HG03064 (cell line): ENCODE measurements around the gene ALK.

Experiments
- ATAC-seq: cut with Tn5 transposase; IDR thresholded peaks from one replicate; pipeline ENCODE4 v1.9.1; 2021; ENCODE audit warnings: low read depth; ENCODE audit not compliant: unreplicated experiment

Gene ALK

DNA sequence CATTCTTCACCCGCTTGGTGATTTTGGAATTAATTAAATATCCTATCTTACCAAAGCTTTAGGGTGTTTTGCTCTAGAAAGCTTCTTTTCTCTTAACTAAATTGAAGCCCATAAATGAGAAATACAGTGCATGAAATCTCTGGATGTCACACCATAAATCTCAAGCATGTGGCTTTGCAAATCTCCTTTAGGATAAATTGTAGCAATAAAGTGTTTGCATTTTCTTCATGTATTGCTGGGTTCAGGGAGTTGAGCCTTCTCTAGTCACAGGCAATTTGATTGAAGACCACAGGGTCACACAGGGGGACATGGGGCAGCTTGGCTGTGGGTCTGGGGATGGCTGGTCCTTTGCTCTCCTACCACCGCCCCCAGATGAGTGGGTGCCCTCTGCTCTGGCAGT lies 442.0 kb downstream of the ALK start:
- ATAC-seq, result no peak

DNA sequence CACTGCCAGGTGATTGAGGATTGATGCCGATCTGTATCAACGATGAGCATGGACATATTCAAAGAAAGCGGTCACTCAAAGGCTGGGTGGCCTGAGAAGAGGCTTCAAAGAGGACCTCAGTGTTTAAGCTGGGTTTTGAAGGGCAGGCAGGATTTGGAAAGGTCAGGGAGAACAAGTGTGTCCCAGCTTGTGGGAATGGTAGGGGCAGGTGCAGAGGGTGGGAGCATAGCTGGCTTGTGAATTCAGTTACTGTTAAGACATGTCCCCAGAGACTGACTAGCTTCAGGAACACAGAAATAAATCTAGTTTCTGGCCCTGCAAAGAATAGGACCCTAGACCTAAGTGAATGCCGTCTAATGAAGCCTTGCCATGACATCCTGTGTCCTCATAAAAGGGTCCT lies 442.7 kb downstream of the ALK start:
- no peak for ATAC-seq

DNA sequence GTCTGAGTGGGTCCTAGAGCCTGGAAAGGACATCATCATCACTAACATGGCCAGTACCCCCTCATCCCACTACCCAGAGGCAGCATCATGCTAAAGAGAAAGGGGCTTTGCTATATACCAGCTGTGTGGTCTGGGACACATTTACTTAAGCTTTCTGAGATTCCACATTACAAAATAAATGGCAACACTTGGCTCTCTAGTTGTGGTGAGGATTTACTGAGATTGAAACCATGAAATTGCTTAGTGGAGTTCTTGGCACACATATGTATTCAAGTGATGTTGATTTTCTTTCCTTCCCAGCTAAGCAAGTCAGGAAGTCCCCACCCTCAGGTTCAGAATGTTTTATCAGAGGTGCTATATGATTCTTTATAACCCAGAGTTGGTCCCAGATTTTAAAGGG lies 444.2 kb downstream of the ALK start:
- ATAC-seq, result no peak

DNA sequence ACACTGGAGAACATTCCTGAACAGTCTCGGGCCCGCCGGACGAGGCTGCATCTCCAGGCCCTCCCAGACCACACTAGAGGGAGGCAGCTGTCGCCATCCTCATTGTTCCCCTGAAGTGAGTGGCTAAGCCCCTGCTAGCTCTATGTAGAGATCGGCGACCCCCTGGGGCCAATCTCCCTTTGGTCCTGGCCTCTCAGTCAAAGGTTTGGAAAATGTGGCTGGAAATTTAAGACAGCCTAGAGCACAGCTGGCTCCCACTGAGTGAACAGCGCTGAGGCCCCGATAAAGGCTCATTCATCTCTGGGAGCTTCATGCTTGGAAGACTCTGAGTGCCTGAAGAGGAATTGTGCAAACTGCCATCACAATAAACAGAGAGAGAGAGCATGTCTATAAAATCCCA lies 445.9 kb downstream of the ALK start:
- no peak for ATAC-seq

DNA sequence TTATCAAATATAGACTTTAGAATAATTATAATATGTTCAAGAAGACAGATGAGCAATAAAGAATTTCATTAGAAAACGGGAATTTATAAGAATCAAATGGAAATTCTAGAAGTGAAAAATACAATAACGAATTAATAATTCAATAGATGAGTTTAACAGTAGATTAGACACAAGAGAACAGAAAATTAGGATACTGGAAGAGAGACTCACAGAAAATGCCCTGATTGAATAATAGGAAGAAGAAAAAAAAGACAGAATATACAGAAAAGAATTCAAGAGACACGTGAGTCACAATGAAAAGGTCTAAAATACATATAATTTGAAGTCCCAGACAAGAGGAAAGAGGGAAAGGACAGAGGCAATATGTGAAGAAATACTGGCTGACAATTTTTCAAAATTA lies 451.4 kb downstream of the ALK start:
- no peak for ATAC-seq

DNA sequence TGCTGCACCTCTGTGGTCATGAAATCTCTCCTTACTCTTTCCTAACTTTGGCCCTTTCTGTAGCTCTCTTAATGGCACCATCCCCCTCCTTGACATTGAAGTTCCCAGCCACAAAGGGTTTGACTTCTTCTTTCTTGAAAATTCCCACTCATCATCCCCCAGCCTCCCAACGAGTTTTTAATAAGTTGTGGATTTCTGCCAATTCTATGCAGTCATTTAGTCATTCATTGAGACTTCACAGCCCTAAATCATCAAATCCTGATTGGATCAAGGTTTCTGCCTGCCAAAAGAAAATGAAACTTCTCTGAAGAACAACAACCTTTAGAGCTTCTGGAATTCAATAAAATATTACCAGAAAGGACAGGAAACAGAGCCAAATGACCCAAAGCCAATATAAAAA lies 451.9 kb downstream of the ALK start:
- no peak for ATAC-seq

DNA sequence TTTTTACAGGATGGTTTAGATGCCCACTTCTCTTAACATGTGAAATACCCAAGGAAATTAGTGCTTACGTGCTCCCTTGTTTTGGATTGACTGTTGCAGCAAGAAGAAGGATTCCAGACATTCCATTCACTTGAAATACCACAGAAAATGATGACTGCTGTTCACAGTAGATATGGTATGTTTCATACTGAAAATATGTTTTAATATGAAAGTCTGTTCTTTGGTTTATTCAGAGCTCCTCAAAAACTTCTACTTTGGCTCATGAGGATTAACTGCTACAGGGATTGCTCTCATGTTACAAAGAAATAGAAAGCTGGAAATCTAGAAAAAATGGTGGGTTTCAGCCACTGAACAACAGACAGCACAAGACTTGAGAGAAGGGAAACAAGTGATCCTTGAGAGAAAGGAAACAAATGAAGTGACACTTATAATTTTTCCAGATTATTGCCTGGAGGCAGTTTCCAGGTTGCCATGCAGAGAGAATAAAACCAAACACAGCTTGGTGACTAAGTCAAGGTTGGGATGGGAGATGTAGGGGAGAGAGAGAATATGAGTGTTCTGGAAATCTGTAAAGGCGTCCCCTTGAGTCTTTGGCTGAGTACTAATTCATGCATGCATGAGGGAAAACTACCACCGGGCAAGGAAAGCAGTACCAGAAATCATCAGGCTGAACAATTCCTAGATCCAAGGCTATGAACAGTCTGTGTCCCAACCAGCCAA lies 458.0 kb downstream of the ALK start:
- no peak for ATAC-seq

DNA sequence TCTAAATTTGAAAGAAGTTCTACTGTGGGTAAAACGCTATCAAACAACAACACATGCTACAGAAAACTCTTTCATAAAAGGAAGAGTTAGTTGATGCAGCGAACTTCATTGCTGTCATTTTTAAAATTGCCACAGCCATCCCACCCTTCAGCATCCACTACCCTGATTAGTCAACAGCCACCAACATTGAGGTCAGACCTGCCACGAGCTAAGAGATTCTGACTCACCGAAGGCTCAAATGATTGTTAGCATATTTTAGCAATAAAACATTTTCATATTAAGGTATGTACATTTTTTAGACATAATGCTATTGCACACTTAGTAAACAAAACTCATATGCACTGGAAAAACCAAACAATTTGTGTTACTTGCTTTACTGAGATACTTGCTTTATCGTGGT lies 459.1 kb downstream of the ALK start:
- ATAC-seq, result no peak

DNA sequence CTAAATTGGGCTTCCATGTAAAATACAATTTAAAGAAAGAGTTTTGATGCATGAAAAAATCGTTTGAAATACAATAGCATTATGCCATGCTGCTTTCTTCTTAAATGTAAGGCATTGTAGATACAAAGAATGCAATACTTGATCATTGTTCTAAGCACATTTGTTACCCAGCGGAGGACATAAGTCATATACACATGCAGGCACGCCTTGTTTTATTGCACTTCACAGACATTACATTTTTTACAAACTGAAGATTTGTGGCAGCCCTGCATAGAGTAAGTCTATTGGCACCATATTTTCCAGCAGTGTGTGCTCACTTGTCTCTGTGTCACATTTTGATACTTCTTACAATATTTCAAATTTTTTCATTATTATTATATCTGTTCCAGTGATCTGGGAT lies 461.2 kb downstream of the ALK start:
- no peak for ATAC-seq

DNA sequence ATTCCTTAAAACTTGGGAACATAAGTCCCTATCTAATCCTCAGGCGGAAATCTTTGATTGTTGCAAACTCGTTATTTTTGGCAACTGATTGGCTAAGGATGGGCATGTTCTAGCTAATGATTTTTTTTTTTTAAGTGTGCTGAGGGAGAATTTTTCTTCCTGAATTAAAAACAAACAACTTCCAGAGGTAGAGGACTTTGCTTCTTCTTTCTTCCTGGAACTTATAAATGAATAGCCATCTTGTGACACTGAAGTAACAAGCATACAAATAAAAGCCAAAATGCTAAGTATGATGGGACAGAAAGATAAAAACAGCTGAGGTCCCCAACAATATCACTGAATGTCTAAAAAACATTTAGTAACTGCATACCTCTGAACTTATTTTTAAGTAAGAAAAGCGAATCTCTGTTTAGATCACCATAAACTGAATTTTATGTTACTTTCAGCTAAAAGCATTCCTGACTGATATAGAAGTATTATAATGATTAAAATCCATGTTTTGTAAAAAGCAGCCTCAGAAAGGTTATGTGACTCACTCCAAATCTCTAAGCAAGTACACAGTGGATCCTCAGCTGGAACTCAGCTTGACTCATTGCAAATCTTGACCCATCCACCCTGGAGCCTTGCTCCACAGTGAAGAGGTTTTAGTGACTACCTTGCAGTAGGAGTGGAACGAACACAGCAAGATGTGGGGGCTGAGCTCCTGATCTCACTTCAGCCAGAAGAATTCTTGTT lies 461.8 kb downstream of the ALK start:
- ATAC-seq, result no peak

DNA sequence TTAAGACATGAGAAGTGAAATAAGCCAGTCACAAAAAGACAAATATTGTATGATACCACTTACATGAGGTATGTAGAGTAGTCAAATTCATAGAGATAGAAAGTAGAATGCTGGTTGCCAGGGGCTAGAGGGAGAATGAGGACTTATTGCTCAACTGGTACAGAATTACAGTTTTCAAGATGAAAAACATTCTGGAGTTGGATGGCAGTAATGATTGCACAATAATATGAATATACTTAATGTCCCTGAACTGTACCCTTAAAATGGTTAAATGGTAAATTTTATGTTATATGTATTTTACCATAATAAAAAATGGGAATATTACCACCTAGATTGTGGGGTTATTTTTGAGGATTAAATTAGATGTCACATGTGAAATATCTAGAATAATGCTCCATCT lies 465.0 kb downstream of the ALK start:
- ATAC-seq, result no peak

DNA sequence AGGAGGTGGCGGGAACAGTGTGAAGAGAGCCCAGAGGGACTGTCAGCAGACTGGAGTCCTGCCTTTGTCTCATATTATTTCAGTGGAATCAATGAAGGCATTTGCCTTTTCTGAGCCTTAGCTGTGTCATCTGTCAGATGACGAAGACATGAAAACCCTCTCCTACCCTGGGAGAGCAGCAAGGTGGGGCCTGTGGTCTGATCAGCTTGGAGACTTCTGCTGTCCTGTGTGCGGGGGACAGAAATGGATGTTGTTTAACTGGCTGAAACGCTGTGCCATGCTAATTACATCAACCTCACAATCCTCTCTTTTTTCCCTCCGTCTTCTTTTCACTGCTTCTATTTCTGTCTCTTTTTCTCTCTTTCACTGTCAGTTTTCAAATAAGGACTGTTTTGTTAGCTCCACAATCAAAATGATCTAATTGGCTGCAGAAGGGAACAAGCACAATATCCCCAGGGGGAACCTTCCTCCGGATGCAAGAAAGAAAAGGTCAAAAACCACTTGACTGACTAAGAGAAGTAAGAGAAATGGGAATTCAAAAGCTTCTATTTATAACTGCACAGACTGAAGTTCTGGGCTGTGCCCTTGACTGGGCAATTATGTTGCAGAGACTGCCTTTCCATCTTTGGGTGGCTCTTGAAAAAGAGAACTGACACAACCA lies 466.1 kb downstream of the ALK start:
- ATAC-seq, result no peak

DNA sequence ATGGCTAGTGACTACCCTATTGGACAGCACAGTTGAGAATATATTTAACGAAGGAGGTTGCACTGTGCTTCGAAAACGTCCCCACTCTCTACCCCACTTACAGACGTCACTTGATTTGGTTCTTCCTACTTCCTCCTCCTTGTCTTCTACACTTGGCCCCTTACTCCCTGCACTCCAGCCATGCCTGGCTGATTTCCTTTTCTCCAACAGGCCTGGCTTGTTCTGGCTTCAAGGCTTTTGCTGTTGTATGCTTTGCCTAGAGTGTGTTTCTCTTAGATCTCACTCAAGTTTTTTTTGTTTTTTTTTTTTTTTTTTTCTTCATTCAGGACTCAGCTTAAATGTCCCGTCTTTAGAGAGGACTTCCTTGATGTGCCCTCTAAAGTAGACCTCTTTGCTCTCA lies 469.4 kb downstream of the ALK start:
- ATAC-seq, result no peak

DNA sequence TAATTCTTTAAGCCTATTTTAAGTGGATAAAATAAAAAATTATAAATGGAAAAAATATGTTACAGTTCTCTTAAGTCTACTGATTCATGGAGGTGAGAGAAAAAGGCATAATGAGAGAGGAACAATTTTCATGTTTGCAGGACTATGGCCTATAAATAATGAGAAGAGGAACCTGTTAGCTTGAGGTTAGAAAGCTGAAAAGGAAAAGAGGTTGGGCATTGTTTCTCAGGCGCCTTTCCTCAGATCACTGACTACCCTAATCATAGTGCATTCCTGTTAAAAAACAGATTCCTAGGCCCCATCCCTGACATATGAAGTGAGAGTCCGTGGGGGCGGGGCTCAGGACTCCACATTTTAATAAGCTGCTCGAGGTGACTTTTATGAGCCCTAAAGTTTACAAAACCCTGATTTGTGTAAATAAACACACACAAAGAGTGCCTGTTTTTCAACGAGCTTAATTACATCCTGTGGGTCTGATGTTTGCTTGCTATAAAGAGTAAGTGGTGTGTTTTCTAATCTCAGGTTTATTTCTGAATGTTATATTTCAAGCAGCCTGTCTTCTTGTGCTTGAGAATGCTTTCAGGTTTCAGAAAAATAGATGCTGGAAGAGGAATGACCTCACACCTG lies 470.7 kb downstream of the ALK start:
- no peak for ATAC-seq

DNA sequence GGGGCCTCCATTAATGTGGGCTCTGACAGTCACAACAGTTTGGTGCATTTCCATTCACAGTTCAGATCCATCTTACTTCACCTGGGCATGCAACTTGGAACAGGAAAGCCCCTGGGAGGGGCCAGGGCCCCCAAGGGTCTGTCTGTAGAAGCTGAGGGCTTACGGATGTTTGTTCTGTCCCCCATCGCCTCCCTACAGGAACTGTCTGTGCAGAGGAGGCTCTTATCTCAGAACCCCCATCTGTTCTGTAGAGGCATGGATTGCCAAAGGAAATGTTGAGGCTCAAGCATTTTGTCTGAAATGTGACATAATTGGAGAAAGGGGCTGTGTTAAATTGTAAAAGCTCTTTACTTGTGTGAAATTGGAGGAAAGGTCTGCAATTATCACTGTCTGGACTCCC lies 471.9 kb downstream of the ALK start:
- ATAC-seq, result no peak

DNA sequence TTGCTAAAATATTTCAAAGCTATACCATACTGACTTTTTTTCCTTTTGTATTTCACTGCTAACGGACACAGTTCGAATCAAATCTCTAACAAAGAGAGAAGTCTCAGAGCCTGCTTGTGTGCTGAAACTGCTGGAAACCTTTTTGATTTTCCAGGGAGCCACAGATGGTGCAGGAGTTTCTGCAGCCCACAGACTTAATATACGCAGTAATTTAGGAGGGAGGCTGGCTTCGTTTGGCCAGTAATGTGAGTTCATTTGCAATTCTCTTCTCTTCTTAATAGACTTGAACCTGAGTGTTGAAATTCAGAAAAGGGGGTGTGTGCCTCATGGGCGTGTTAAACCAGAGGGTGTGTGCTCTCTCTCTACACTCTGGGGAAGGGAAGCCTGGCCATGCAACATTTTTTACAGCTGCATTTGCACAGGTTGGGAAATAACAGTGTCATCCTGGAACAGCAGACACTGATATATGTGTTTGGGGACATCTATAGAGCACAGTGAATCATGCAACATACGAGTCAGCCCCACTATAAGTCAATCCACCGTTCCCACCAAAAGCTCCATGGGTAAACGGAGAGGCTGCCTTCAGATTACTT lies 473.2 kb downstream of the ALK start:
- ATAC-seq, result no peak

DNA sequence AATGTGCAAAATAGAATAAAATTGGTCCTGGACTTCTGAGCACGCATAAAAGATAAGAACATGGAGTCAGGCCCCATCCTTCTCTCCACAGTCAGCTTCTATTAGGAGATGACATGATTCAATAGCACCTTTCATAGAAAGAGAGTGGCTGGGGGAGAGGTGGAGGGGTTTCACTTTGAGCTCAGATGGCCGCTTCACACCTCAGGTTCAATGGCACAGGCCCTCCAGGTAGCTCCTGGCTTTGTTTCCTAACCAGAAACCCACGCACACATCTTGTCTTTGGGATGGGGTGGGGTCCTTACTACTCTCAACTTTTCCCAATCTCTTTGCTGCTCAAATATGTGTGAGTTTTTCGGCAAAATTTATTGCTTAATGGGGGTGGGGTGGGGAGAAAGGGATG lies 473.9 kb downstream of the ALK start:
- no peak for ATAC-seq

DNA sequence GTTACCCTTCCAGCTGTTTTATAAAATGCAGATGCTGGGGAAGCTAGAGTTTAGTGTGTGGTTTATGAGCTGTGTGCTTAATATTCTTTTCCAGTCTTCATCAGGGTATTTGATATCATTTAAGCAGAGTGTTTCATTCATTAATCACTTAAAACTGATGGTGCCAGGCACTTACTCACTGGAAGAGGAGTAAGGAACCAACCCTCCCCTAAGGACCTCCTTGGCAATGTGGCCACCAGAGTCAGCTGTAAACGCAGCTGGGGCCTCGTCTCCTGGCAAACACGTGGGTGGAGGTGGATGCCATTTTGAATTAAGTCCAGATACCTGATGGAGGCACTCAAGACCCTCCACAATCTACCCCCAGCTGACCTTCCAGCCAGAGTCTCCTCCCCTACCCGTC lies 474.5 kb downstream of the ALK start:
- no peak for ATAC-seq

DNA sequence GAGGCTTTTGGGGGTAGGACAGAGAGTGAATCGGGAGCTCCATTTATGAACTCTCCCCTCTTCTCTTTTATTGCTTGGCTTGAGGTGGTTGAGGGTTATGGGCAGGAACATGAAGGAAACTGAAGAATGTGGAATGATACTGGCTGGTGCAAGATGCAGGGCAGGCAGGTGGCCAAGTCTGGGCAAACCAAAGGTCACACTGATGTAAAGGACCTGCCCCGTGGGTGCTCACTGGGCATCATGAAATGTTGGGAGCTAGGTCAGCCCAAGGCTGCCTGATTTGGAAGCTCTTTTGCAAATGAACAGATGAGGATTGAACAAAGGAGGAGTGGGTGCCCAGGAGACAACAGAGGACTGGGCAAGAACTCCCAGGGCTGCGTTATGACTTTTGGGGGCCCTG lies 477.2 kb downstream of the ALK start:
- ATAC-seq, result no peak

DNA sequence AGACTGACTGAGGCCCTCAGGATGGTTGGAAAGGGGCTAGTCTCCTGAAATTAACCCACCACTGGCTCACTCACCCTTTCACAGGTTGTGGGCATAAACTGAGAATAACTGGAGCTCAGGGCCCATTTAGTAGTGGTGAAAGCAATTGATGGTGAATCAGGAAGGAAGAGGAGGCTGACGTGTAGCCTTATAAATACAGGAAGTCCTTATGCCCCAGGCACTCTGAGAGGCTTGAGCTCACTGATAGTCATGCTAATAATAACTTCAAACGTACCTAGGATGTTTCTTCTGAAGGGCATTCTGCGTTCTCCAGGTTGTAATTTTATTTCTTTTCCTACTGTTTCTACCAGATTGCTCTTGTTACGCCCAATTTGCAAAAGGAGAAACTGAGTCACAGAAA lies 477.8 kb downstream of the ALK start:
- ATAC-seq, result no peak

DNA sequence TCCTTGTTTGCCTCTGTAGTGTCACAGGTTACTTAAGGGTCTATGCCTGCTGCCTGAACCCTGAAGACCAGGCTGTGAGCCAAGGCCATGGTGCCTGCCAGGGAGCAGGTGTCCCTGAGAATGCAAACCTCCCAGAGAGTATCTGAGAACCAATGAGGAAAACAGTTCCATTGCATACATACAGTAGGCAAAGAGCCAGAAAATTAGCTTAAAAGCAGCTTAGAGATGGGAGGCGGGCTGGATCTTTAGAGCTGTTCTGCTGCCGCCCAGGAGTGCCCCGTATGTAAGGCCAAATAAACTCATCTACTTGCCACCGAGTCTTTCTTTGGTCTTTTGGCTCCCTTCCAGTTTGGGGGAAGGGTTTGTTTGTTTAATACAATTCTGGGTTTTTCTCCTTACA lies 478.2 kb downstream of the ALK start:
- ATAC-seq, result no peak
